NCI-H345 (cell line): ENCODE measurements around the gene RAB1B.

Source experiments
- DNase-seq: peaks from one replicate; lab custom pipeline; 2025; lab: John Stamatoyannopoulos, UW

Gene RAB1B

GRCh38 chr11:66322732-66323427, 54.4 kb downstream of the RAB1B start:
- no peak for DNase-seq

- no peak for DNase-seq
These were observed 55.2 kb downstream of the RAB1B start for GRCh38 chr11:66323684-66324083.

GRCh38 chr11:66324664-66325063, 56.2 kb downstream of the RAB1B start:
- DNase-seq, result no peak

- DNase-seq, result no peak
These were observed 56.8 kb downstream of the RAB1B start for GRCh38 chr11:66325263-66325671.

- no peak for DNase-seq
These were observed 58.0 kb downstream of the RAB1B start for GRCh38 chr11:66326261-66327111.
